HG02763 (cell line): ENCODE results near the gene HIF1AN.
"Not testable (repeated sequence)": the region's sequence is repeated elsewhere in the genome, so short reads cannot be mapped to it uniquely, and the experiment has no call there.

Experiments
- ATAC-seq: cut with Tn5 transposase; IDR thresholded peaks from one replicate; pipeline ENCODE4 v1.9.1; 2021; ENCODE audit warnings: mild to moderate bottlenecking, moderate library complexity; ENCODE audit not compliant: unreplicated experiment

Gene HIF1AN

DNA sequence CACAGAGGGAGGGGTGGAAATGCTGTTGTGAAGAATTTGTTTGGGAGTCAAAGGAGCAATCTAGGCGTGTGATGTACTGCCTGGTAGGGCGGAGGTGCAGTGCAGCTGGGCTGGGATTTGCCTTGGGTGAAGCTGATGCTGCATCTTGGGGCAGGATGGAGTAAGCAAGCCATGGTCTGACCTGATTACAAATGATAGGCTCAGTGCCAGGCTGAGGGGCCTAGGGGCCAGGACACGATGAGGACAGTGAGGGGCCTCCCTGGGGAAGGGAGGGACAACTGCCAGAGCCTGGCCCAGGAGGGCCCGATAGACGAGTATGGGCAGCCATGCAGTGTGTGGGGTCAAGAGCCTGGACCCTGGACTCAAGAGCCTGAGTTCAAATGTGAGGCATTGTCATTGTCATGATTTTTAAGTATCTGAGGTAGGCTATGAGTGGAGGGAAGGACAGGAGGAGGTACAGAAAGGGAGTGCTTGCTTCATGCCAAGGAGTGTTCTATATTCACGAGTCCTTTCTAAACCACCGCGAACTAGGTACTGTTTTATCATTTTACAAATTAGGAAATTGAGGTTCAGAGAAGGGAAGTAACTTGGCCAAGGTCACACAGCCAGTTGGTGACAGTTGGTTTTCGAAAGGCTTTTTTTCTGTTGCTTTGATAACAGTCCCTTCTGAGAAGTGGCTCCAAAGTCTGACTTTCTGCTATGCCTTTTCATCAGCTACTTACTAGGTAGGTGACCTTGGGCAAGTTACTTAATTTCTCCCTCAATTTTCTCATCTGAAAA, 29.7 kb downstream of the HIF1AN start:
- ATAC-seq, result no peak

DNA sequence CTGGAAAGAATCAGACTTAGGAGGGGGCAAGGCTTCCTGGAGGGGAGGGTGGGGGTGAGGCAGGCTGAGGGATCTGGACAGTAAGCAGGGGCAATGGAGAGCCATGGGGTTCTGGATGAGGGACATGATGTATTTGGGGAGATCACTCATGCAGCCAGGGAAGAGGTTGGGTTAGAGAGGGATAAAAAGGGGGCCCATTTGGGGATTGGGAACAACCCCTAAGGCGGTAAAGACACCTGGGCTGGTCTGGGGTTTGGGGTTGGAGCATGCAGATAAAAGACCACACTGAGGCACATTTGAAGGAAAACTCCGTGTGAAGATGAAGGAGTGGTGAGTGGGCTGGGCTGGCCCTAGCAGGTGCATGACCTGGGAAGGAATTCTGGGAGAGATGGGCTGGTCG, 30.8 kb downstream of the HIF1AN start:
- ATAC-seq, result no peak

GRCh38 chr10:100567249-100567648, 31.5 kb downstream of the HIF1AN start:
- ATAC-seq, result no peak

DNA sequence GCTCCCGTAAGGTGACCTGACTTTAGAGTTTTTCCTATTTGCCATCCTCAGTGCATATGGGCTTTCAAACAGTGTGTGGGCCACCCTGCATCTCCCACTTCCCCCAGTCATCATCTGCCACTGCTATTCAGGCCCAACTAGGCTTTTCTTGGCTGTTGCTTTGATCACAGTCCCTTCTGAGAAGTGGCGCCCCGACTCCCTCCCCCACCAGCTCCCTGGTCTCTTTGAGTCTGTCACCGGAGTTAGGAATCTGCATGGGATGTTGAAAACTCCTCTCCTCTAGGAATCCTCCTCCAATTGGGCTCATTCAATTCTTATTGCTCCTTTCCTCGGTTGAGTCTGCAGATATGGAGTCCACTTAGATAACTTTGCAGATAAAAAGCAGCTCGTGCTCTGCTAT, 32.1 kb downstream of the HIF1AN start:
- ATAC-seq, result no peak

GRCh38 chr10:100568912-100569311, 33.2 kb downstream of the HIF1AN start:
- ATAC-seq, result no peak

GRCh38 chr10:100569687-100570481, 34.1 kb downstream of the HIF1AN start:
- no peak for ATAC-seq

- ATAC-seq, result no peak
Measured at GRCh38 chr10:100570506-100570905, 34.8 kb downstream of the HIF1AN start.

GRCh38 chr10:100571084-100571856, 35.5 kb downstream of the HIF1AN start:
- no peak for ATAC-seq

DNA sequence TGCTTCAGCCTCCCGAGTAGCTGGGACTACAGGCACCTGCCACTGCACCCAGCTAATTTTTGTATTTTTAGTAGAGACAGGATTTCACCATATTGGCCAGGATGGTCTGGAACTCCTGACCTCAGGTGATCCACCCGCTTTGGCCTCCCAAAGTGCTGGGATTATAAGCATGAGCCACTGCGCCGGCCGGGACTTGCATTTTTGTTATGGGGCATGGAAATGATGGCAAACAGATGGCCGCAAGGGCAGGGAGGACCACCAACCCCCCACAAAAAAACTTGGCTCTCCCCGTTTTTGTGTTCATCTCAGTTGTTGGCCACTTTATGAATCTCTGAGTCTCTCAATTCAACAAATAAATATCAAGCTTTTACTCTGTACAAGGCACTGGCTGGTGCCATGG, 39.4 kb downstream of the HIF1AN start:
- not testable (repeated sequence) for ATAC-seq

DNA sequence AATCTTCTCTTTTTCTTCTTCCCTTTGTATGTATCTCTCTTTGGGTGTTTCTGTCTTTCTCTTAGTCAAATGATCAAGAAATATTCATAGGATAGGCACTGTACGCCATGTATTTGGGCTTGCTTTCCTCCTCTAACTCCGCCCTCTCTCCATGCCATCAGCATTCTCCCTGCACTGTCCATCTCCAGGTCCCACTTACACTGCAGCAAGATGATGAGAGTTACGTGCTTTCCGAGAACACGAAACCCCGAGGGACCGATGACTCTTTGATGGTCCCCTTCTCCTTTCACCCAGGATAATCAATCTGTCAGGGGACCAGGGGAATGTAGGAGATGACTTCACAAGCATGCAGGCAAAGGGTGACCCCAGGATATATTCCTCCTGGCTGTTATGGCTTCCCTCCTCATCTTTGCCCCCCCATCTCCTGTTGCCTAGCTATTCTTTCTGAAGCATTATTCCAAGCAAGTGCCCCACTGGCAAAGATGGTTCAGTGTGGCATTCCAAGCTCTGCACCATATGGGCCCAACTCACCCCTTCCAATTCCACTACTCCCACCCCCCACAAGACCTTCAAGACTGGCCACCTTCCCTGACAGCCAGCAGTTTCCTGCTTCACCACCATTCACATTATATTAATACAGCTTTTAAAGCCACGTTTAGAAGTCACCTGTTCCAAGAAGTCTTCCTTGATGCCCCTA, 40.0 kb downstream of the HIF1AN start:
- no peak for ATAC-seq

- ATAC-seq, result no peak
Measured at GRCh38 chr10:100576282-100576635, 40.5 kb downstream of the HIF1AN start.

GRCh38 chr10:100579261-100580090, 43.7 kb downstream of the HIF1AN start:
- no peak for ATAC-seq

DNA sequence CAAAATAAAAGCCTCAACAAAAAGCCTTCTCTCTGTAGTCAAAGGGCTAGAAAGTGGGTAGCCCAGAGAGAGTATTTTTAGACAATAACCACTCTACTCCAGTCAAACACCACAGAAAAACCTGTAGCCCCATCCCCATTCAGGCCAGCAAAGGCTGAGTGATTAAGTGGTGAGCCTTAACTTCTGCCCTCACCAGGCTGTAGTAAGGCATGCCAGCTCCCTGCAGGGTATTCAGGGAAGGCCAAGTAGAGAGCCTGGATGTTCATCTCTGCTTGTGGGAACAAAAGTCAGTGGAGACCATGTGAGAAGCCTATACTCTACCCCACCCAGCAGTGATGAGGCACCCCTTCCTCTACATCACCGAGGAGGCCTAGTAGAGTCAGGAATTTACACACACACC, 51.2 kb downstream of the HIF1AN start:
- no peak for ATAC-seq

GRCh38 chr10:100598166-100598565, 62.4 kb downstream of the HIF1AN start:
- no peak for ATAC-seq

GRCh38 chr10:100600218-100600617, 64.5 kb downstream of the HIF1AN start:
- no peak for ATAC-seq

GRCh38 chr10:100607439-100607838, 71.7 kb downstream of the HIF1AN start:
- ATAC-seq, result no peak
